ENCODE results near the gene GRID2. TPM values are rescaled to one million over a fixed set of nuclear protein-coding genes. Genes with fewer than 3 reads are reported as not detected.

Gene GRID2
- total RNA-seq, 3 donors from 2014 or later, result under 0.01 TPM

DNA sequence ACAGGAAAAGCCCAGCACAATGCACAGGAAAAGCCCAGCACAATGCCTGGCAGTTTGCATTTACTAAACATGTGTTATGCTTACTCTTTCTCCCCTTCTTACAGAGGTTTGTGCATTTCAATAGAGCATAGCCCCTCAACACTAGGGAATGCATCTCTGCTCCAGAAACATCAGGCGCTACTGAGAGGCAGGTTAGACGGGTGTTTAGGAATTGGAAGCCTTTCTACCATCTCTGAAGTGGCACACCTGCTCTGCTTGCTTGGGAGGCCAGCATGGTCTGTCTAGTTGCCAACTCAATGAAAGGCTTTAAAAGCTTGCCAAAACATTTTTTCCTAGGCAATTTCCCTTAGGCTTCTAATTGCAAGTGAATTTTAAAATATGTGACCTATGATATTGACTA, 55.7 kb downstream of the GRID2 start:
- Histone ChIP-seq H3K9me3 (no peaks in the 10 kb centered on the region), H3K4me1 (no peaks in the 10 kb centered on the region), H3K4me3 (no peak overlapping the region), H3K36me3 (no peaks in the 10 kb centered on the region), H3K27ac (no peak overlapping the region), H3K27me3 (no peaks in the 10 kb centered on the region)
- intact Hi-C loops (cut with DNase I; ENCODE audit: low total_unique reads), result no loop called here
- no peak for DNase-seq (ENCODE audit: low spot score in 2 of 2)
- TF ChIP-seq POLR2A (IDR thresholded peaks at IDR 0.05) (no peak), CTCF (IDR thresholded peaks at IDR 0.05) (no peak), POLR2AphosphoS5 (IDR thresholded peaks at IDR 0.05) (no peak)

- Histone ChIP-seq H3K4me1 (no peaks in the 10 kb centered on the region), H3K9me3 (no peaks in the 10 kb centered on the region), H3K27ac (no peak overlapping the region), H3K27me3 (no peaks in the 10 kb centered on the region), H3K4me3 (no peak overlapping the region), H3K36me3 (no peaks in the 10 kb centered on the region)
- intact Hi-C loops (cut with DNase I; ENCODE audit: low total_unique reads), result no loop called here
- no peak for DNase-seq (ENCODE audit: low spot score in 2 of 2)
- no peak for TF ChIP-seq CTCF (IDR thresholded peaks at IDR 0.05)
- TF ChIP-seq POLR2AphosphoS5 (IDR thresholded peaks at IDR 0.05), result no peak
- TF ChIP-seq POLR2A (IDR thresholded peaks at IDR 0.05), result no peak
Observed at GRCh38 chr4:92362028-92362427, 58.3 kb downstream of the GRID2 start.

DNA sequence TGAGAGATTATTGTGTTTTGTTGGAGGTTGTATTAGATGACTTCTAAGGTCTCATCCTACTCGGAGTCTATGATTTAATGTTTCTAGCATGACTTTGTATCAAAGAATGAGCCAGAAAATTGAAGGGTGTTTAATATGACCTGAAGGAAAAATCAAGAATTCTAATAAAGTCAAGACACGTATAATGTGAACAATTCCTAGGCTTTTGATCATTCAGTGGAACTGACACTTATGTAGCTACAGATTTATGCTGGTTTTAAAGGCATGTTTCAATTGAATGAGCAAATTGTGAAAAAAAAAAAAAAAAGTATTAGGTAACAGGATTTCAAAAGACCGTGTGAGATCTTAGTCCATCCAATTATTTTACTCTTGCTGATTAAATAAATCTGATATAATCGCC, 64.9 kb downstream of the GRID2 start:
- H3K9me3 ChIP-seq, result no peaks in the 10 kb centered on the region
- TF ChIP-seq POLR2A (IDR thresholded peaks at IDR 0.05) (no peak), CTCF (IDR thresholded peaks at IDR 0.05) (no peak), POLR2AphosphoS5 (IDR thresholded peaks at IDR 0.05) (no peak)
- H3K27ac ChIP-seq, result no peak overlapping the region
- intact Hi-C loops (cut with DNase I; ENCODE audit: low total_unique reads), result no loop called here
- DNase-seq (ENCODE audit: low spot score in 2 of 2), result no peak
- H3K4me1 ChIP-seq, result no peaks in the 10 kb centered on the region
- no peaks in the 10 kb centered on the region for H3K27me3 ChIP-seq
- H3K36me3 ChIP-seq, result no peaks in the 10 kb centered on the region
- H3K4me3 ChIP-seq, result no peak overlapping the region

DNA sequence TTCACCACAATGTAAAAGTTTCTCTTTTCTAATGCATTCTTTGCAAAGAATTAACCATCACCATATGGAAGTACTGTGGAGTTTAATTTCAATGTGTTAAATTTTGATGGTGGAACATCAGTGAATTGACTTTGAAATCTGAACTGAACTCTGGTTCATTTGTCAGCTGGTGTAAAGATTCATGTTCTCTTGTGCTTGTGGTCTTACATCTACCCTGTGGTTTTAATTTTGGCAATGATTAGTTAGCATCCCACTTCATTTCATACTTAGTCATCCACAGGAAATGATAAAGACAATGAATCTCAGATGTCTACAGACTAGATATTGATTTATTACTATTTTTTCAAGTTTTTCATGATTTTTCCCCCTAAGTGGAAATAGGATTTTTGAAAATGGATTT, 77.8 kb downstream of the GRID2 start:
- Histone ChIP-seq H3K36me3 (no peaks in the 10 kb centered on the region), H3K27ac (no peak overlapping the region), H3K4me3 (no peak overlapping the region), H3K27me3 (no peaks in the 10 kb centered on the region), H3K9me3 (peaks cover 0 to 2% of the 10 kb centered on the region in 2 donors), H3K4me1 (no peaks in the 10 kb centered on the region)
- intact Hi-C loops (cut with DNase I; ENCODE audit: low total_unique reads), result no loop called here
- TF ChIP-seq CTCF (IDR thresholded peaks at IDR 0.05) (no peak), POLR2AphosphoS5 (IDR thresholded peaks at IDR 0.05) (no peak), POLR2A (IDR thresholded peaks at IDR 0.05) (no peak)
- DNase-seq (ENCODE audit: low spot score in 2 of 2), result no peak

DNA sequence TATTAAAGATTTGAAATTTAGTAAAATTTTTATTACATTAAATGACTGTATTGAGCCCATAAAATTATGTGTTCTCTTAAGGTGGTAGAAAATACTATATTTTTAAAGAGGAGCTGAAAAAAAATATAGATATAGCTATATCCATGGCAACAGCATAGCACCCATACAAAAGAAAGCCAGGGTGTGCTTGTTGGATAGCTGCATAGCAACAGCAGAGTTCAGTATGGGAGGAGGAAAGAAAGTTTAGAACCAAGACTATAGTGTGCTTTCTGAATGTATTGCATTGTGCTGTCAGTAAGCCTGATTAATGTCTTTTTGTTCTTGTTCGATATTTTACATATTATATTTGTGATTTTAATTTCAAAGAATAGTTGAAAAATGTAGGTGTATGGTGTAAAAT, 78.4 kb downstream of the GRID2 start:
- no peaks in the 10 kb centered on the region for H3K36me3 ChIP-seq
- H3K27ac ChIP-seq, result no peak overlapping the region
- H3K9me3 ChIP-seq, result no peaks in the 10 kb centered on the region
- no peak overlapping the region for H3K4me3 ChIP-seq
- no peak for DNase-seq (ENCODE audit: low spot score in 2 of 2)
- intact Hi-C loops (cut with DNase I; ENCODE audit: low total_unique reads), result no loop called here
- H3K4me1 ChIP-seq, result no peaks in the 10 kb centered on the region
- no peak for TF ChIP-seq POLR2A (IDR thresholded peaks at IDR 0.05)
- no peak for TF ChIP-seq CTCF (IDR thresholded peaks at IDR 0.05)
- no peaks in the 10 kb centered on the region for H3K27me3 ChIP-seq

Data from breast epithelium (tissue), 4 donors.